Measurements from ENCODE around the gene AK3. TPM values are rescaled to one million over a fixed set of nuclear protein-coding genes. Genes with fewer than 3 reads are reported as not detected.

AK3 gene
- total RNA-seq, 2 experiments from 2014 or later: 43.3 to 108 TPM

GRCh38 chr9:4690144-4690543, 50.9 kb downstream of the AK3 start:
- intact Hi-C loops (cut with micrococcal nuclease; ENCODE audit: unreplicated experiment): no loop called here
- BruUV-seq (replicated peaks): no TSS peak
- peaks cover 9% of the 10 kb centered on the region; the same call in 1 of the 2 replicates for H3K79me2 ChIP-seq (ENCODE audit: insufficient read depth, low read depth, low read length)

GRCh38 chr9:4689687-4690104, 51.3 kb downstream of the AK3 start:
- H3K4me3 ChIP-seq (ENCODE audit: low read depth, low read length, poor library complexity, severe bottlenecking): no peak overlapping the region
- TF ChIP-seq EZH2phosphoT487 (IDR thresholded peaks at IDR 0.05; ENCODE audit: borderline replicate concordance, low read depth, low read length) (no peak), CTCF (conservative IDR thresholded peaks at IDR 0.05; ENCODE audit: low read length) (no peak)
- no peaks in the 10 kb centered on the region for H3K9me3 ChIP-seq (ENCODE audit: low read length)
- no peak overlapping the region for H2AFZ ChIP-seq (ENCODE audit: low read length)
- peaks cover 71% of the 10 kb centered on the region for H3K36me3 ChIP-seq (ENCODE audit: insufficient read depth, low read length)
- H3K9me2 ChIP-seq (ENCODE audit: insufficient read depth, low read length): no peaks in the 10 kb centered on the region
- POLR2A ChIA-PET: no interaction called here
- CTCF ChIA-PET (ENCODE audit: unreplicated experiment): no interaction called here
- BruUV-seq (replicated peaks): no TSS peak
- no peak for DNase-seq (ENCODE audit: low spot score)
- 0 out of 2 replicates have a peak, but pooled peaks cover 3% of the 10 kb centered on the region for H4K20me1 ChIP-seq (ENCODE audit: insufficient read depth, low read length)
- H3K27ac ChIP-seq (ENCODE audit: low read depth, low read length, poor library complexity, severe bottlenecking): no peak overlapping the region
- H3K4me2 ChIP-seq (ENCODE audit: low read length): no peak overlapping the region
- peaks cover 9% of the 10 kb centered on the region; the same call in 1 of the 2 replicates for H3K79me2 ChIP-seq (ENCODE audit: insufficient read depth, low read depth, low read length)
- H3K4me1 ChIP-seq (ENCODE audit: insufficient read depth, low read length, poor library complexity, severe bottlenecking): no peaks in the 10 kb centered on the region
- intact Hi-C loops (cut with micrococcal nuclease; ENCODE audit: unreplicated experiment): no loop called here

More at GRCh38 chr9:4690144-4690543, 50.9 kb downstream of the AK3 start:
- POLR2A ChIA-PET: no interaction called here
- Histone ChIP-seq H3K9me3 (ENCODE audit: low read length) (no peaks in the 10 kb centered on the region), H3K4me2 (ENCODE audit: low read length) (no peak overlapping the region), H3K4me3 (ENCODE audit: low read depth, low read length, poor library complexity, severe bottlenecking) (no peak overlapping the region), H3K4me1 (ENCODE audit: insufficient read depth, low read length, poor library complexity, severe bottlenecking) (no peaks in the 10 kb centered on the region), H4K20me1 (ENCODE audit: insufficient read depth, low read length) (0 out of 2 replicates have a peak, but pooled peaks cover 3% of the 10 kb centered on the region), H3K9me2 (ENCODE audit: insufficient read depth, low read length) (no peaks in the 10 kb centered on the region), H3K36me3 (ENCODE audit: insufficient read depth, low read length) (peaks cover 71% of the 10 kb centered on the region), H2AFZ (ENCODE audit: low read length) (no peak overlapping the region), H3K27ac (ENCODE audit: low read depth, low read length, poor library complexity, severe bottlenecking) (no peak overlapping the region)
- TF ChIP-seq EZH2phosphoT487 (IDR thresholded peaks at IDR 0.05; ENCODE audit: borderline replicate concordance, low read depth, low read length) (no peak), CTCF (conservative IDR thresholded peaks at IDR 0.05; ENCODE audit: low read length) (no peak)
- no peak for DNase-seq (ENCODE audit: low spot score)
- CTCF ChIA-PET (ENCODE audit: unreplicated experiment): no interaction called here

GRCh38 chr9:4689021-4689420, 52.0 kb downstream of the AK3 start:
- BruUV-seq (replicated peaks): no TSS peak
- DNase-seq (ENCODE audit: low spot score): no peak
- no peaks in the 10 kb centered on the region for H3K9me2 ChIP-seq (ENCODE audit: insufficient read depth, low read length)

More at GRCh38 chr9:4689021-4689420, 52.0 kb downstream of the AK3 start:
- H4K20me1 ChIP-seq (ENCODE audit: insufficient read depth, low read length): 0 out of 2 replicates have a peak, but pooled peaks cover 3% of the 10 kb centered on the region
- no peaks in the 10 kb centered on the region for H3K4me1 ChIP-seq (ENCODE audit: insufficient read depth, low read length, poor library complexity, severe bottlenecking)
- CTCF ChIA-PET (ENCODE audit: unreplicated experiment): no interaction called here
- H3K4me3 ChIP-seq (ENCODE audit: low read depth, low read length, poor library complexity, severe bottlenecking): no peak overlapping the region
- H2AFZ ChIP-seq (ENCODE audit: low read length): no peak overlapping the region
- POLR2A ChIA-PET: no interaction called here
- H3K79me2 ChIP-seq (ENCODE audit: insufficient read depth, low read depth, low read length): peaks cover 9% of the 10 kb centered on the region; the same call in 1 of the 2 replicates
- H3K36me3 ChIP-seq (ENCODE audit: insufficient read depth, low read length): peaks cover 67% of the 10 kb centered on the region
- intact Hi-C loops (cut with micrococcal nuclease; ENCODE audit: unreplicated experiment): no loop called here
- no peak for TF ChIP-seq CTCF (conservative IDR thresholded peaks at IDR 0.05; ENCODE audit: low read length)
- H3K4me2 ChIP-seq (ENCODE audit: low read length): no peak overlapping the region
- H3K9me3 ChIP-seq (ENCODE audit: low read length): no peaks in the 10 kb centered on the region
- H3K27ac ChIP-seq (ENCODE audit: low read depth, low read length, poor library complexity, severe bottlenecking): no peak overlapping the region
